Adrenal gland (tissue), 5 donors: ENCODE results near the gene NRM.

Experiments
- POLR2A ChIP-seq, 2 donors: fragments of 450-650 bp; IDR thresholded peaks; one replicate each; pipeline ENCODE4 v1.6.1; 2017; ENCODE audit warnings: antibody characterized with exemption in 2 of 2, mild to moderate bottlenecking in 2 of 2, moderate library complexity in 1 of 2
- TF ChIP-seq, protein P1 (sequence below), 6 experiments: fragments of 450-650 bp in 4 of 6; fragments of 200-600 bp in 2 of 6; sonication (generic) in 1 of 6; IDR thresholded peaks; 1 replicate in 5 of 6; 2 replicates in 1 of 6; pipeline versions ENCODE4 v1.5.1 to v1.8.0; 2016 to 2021; ENCODE audit warnings: antibody characterized with exemption in 6 of 6, mild to moderate bottlenecking in 2 of 6, moderate library complexity in 1 of 6
- donor health status: DM: no; HTN: no; CAD: no.

DNA sequence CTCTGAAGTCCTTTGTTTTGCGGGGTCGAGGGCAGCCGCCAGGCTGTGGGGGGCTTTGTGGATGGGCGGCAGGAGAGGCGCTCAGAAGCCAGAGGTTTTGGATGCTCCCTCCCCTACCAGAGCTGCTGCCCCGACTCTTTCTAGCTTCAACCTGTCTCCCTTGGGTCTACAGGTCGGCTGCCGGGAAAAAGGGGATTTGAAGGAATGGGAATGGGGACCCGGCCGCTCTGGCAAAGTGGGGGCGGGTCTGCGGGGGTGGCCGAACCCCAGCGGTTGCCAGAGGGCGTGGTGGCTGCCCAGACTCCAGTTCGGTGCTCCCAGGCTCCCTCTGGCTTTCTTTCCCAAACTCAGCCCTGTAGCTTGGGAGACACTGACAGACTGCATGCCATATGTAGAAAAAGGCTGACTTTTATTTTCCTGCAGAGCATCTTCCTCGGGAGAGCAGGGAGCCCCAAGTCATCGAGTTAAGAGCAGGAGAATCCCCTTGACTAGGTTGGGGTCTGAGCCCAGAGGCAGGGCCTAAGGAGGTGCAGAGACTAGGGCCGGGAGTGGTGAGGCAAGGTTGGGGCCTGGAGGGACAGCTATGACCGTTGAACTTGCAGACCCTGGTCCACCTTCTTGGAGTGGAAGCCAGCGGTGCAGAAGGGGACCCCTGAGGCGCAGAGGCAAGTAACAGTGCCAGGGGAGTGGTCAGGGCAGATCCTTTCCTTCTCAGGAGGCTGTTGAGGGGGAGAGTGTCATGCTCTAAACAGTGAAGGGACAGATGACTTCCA is 2.9 kb downstream of the NRM start:
- TF ChIP-seq, protein P1, sequence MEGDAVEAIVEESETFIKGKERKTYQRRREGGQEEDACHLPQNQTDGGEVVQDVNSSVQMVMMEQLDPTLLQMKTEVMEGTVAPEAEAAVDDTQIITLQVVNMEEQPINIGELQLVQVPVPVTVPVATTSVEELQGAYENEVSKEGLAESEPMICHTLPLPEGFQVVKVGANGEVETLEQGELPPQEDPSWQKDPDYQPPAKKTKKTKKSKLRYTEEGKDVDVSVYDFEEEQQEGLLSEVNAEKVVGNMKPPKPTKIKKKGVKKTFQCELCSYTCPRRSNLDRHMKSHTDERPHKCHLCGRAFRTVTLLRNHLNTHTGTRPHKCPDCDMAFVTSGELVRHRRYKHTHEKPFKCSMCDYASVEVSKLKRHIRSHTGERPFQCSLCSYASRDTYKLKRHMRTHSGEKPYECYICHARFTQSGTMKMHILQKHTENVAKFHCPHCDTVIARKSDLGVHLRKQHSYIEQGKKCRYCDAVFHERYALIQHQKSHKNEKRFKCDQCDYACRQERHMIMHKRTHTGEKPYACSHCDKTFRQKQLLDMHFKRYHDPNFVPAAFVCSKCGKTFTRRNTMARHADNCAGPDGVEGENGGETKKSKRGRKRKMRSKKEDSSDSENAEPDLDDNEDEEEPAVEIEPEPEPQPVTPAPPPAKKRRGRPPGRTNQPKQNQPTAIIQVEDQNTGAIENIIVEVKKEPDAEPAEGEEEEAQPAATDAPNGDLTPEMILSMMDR (IDR thresholded peaks at IDR 0.05) = peak in 1 of 6 experiments; percentile 8
- no peak for TF ChIP-seq POLR2A (IDR thresholded peaks at IDR 0.05)
